HG03025 (cell line): ENCODE data around the gene NR6A1.

Experiments
- ATAC-seq: cut with Tn5 transposase; IDR thresholded peaks from one replicate; pipeline ENCODE4 v1.9.1; 2021; ENCODE audit warnings: mild to moderate bottlenecking, moderate library complexity; ENCODE audit not compliant: unreplicated experiment, low FRiP score

NR6A1 gene

GRCh38 chr9:124498499-124499146, 272.5 kb downstream of the NR6A1 start:
- no peak for ATAC-seq

- no peak for ATAC-seq
Measured at GRCh38 chr9:124498040-124498439, 273.1 kb downstream of the NR6A1 start.

GRCh38 chr9:124497441-124497840, 273.7 kb downstream of the NR6A1 start:
- no peak for ATAC-seq

- no peak for ATAC-seq
Measured at GRCh38 chr9:124496463-124496862, 274.6 kb downstream of the NR6A1 start.

GRCh38 chr9:124496075-124496449, 275.0 kb downstream of the NR6A1 start:
- no peak for ATAC-seq

GRCh38 chr9:124495126-124496074, 275.7 kb downstream of the NR6A1 start:
- no peak for ATAC-seq

GRCh38 chr9:124493794-124494479, 277.2 kb downstream of the NR6A1 start:
- peak; percentile 81 for ATAC-seq

GRCh38 chr9:124493218-124493617, 277.9 kb downstream of the NR6A1 start:
- ATAC-seq: no peak

- no peak for ATAC-seq
Measured at GRCh38 chr9:124492818-124493217, 278.3 kb downstream of the NR6A1 start.

GRCh38 chr9:124491049-124491975, 279.8 kb downstream of the NR6A1 start:
- ATAC-seq: no peak

- ATAC-seq: no peak
Measured at GRCh38 chr9:124490004-124490403, 281.1 kb downstream of the NR6A1 start.

- no peak for ATAC-seq
Measured at GRCh38 chr9:124489222-124489621, 281.9 kb downstream of the NR6A1 start.

GRCh38 chr9:124488641-124489210, 282.4 kb downstream of the NR6A1 start:
- ATAC-seq: no peak

- ATAC-seq: no peak
Measured at GRCh38 chr9:124487260-124488182, 283.6 kb downstream of the NR6A1 start.

- no peak for ATAC-seq
Measured at GRCh38 chr9:124486778-124487259, 284.3 kb downstream of the NR6A1 start.

GRCh38 chr9:124485936-124486335, 285.2 kb downstream of the NR6A1 start:
- ATAC-seq: no peak

- no peak for ATAC-seq
Measured at GRCh38 chr9:124485201-124485600, 285.9 kb downstream of the NR6A1 start.

GRCh38 chr9:124483481-124483880, 287.6 kb downstream of the NR6A1 start:
- ATAC-seq: no peak
